ENCODE data around the gene CLCN4.

CLCN4 gene

GRCh38 chrX:10197279-10198210 lies 40.8 kb downstream of the CLCN4 start:
- ATAC-seq (no peak), DNase-seq (no peak)

- no peak for DNase-seq
- ATAC-seq: no peak
Observed at GRCh38 chrX:10198254-10198653, 41.5 kb downstream of the CLCN4 start.

- ATAC-seq (peak; percentile 14), DNase-seq (no peak)
Observed at GRCh38 chrX:10199212-10199611, 42.4 kb downstream of the CLCN4 start.

- DNase-seq: no peak
- ATAC-seq: no peak
Observed at GRCh38 chrX:10203617-10204016, 46.8 kb downstream of the CLCN4 start.

- ATAC-seq (no peak), DNase-seq (no peak)
Observed at GRCh38 chrX:10206317-10206716, 49.5 kb downstream of the CLCN4 start.

GRCh38 chrX:10208281-10208856 lies 51.6 kb downstream of the CLCN4 start:
- ATAC-seq (no peak), DNase-seq (no peak)

- no peak for ATAC-seq
Observed at GRCh38 chrX:10208953-10209352, 52.2 kb downstream of the CLCN4 start.

GRCh38 chrX:10212395-10212794 lies 55.6 kb downstream of the CLCN4 start:
- ATAC-seq (no peak), DNase-seq (no peak)

More at GRCh38 chrX:10208953-10209352, 52.2 kb downstream of the CLCN4 start:
- no peak for DNase-seq

- DNase-seq (no peak), ATAC-seq (no peak)
Observed at GRCh38 chrX:10213716-10214115, 56.9 kb downstream of the CLCN4 start.

- no peak for DNase-seq
- ATAC-seq: no peak
Observed at GRCh38 chrX:10216208-10216607, 59.4 kb downstream of the CLCN4 start.

GRCh38 chrX:10217198-10217597 lies 60.4 kb downstream of the CLCN4 start:
- ATAC-seq: no peak
- DNase-seq: no peak

- DNase-seq (no peak), ATAC-seq (no peak)
Observed at GRCh38 chrX:10221651-10222050, 64.9 kb downstream of the CLCN4 start.

GRCh38 chrX:10223276-10223675 lies 66.5 kb downstream of the CLCN4 start:
- ATAC-seq (no peak), DNase-seq (no peak)

- no peak for ATAC-seq
- no peak for DNase-seq
Observed at GRCh38 chrX:10223781-10224180, 67.0 kb downstream of the CLCN4 start.

GRCh38 chrX:10230222-10230621 lies 73.4 kb downstream of the CLCN4 start:
- ATAC-seq: no peak

GRCh38 chrX:10231461-10231860 lies 74.7 kb downstream of the CLCN4 start:
- ATAC-seq (no peak), DNase-seq (no peak)

More at GRCh38 chrX:10230222-10230621, 73.4 kb downstream of the CLCN4 start:
- DNase-seq: no peak

- no peak for DNase-seq
Observed at GRCh38 chrX:10233173-10233572, 76.4 kb downstream of the CLCN4 start.

GRCh38 chrX:10233696-10234095 lies 76.9 kb downstream of the CLCN4 start:
- DNase-seq (no peak), ATAC-seq (no peak)

More at GRCh38 chrX:10233173-10233572, 76.4 kb downstream of the CLCN4 start:
- ATAC-seq: no peak

- DNase-seq: no peak
- no peak for ATAC-seq
Observed at GRCh38 chrX:10235851-10236250, 79.1 kb downstream of the CLCN4 start.

- ATAC-seq (no peak), DNase-seq (no peak)
Observed at GRCh38 chrX:10237241-10237640, 80.5 kb downstream of the CLCN4 start.

- DNase-seq: no peak
- ATAC-seq: no peak
Observed at GRCh38 chrX:10239611-10240064, 82.9 kb downstream of the CLCN4 start.

- no peak for DNase-seq
- no peak for ATAC-seq
Observed at GRCh38 chrX:10240918-10241317, 84.1 kb downstream of the CLCN4 start.

- DNase-seq (no peak), ATAC-seq (no peak)
Observed at GRCh38 chrX:10242026-10242425, 85.3 kb downstream of the CLCN4 start.
